ENCODE data around the gene RIN2. TPM values are rescaled to one million over a fixed set of nuclear protein-coding genes. Genes with fewer than 3 reads are reported as not detected.
A peak's percentile ranks its signal among the peaks of the same experiment; 100 is the strongest.

The RIN2 gene
- total RNA-seq, 1 experiment from 2014 or later = 1.5 TPM

DNA sequence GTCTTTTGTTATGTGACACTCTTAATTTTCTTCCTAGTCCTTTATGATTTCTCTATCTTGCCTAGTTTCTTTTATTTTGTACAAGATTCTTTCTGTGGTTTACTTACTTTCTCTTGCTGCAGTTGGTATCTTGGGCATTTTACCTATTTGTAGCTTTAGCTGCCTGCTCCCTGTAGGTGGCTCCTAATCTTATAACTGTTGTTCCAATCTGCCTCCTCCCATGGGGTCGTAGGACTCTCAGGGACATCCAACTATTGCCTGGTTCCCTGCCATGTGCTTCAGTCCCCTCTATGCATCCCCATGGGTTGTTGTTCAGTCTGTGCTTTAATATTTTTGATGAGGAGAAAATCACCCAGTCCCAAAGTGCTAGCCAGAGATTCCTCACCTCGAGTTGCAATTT is 31.4 kb downstream of the RIN2 start:
- ATAC-seq (peak; percentile 52), DNase-seq (ENCODE audit: low read depth, low spot score) (no peak)
- no peak overlapping the region for H3K4me3 ChIP-seq (replicated peaks in 1 of 2; ENCODE audit: low read depth in 1 of 2, low read length in 2 of 2)
- H3K9me3 ChIP-seq (ENCODE audit: control insufficient read depth in 1 of 2, insufficient read depth in 1 of 2, low read depth in 1 of 2, low read length in 2 of 2) = no peaks in the 10 kb centered on the region
- H3K27me3 ChIP-seq (ENCODE audit: insufficient read depth, low read length) = no peaks in the 10 kb centered on the region
- H3K9ac ChIP-seq (ENCODE audit: low read length) = no peak overlapping the region
- H3K36me3 ChIP-seq (ENCODE audit: control insufficient read depth in 1 of 2, insufficient read depth in 2 of 2, low read length in 2 of 2) = no peaks in the 10 kb centered on the region
- no peaks in the 10 kb centered on the region for H3K79me2 ChIP-seq (ENCODE audit: insufficient read depth, low read length)
- H4K20me1 ChIP-seq (ENCODE audit: insufficient read depth) = no peaks in the 10 kb centered on the region
- TF ChIP-seq CTCF (IDR thresholded peaks at IDR 0.05 in 2 of 3, conservative IDR thresholded peaks at IDR 0.05 in 1 of 3; ENCODE audit: borderline replicate concordance in 1 of 3, insufficient read depth in 1 of 3, low read depth in 2 of 3, low read length in 2 of 3) (0 out of 6 replicates have a peak, but pooled peaks of 1 of the 3 experiments have one; percentile 13), EGR1 (IDR thresholded peaks at IDR 0.05; ENCODE audit: low read depth) (no peak), EZH2phosphoT487 (IDR thresholded peaks at IDR 0.05; ENCODE audit: borderline replicate concordance) (no peak), EZH2 (IDR thresholded peaks at IDR 0.05) (no peak), MAX (IDR thresholded peaks at IDR 0.05) (no peak), TCF7L2 (IDR thresholded peaks at IDR 0.05; ENCODE audit: borderline replicate concordance, extremely low read depth, insufficient read depth, insufficient read length) (no peak)
- ChIA-PET POLR2A (no interaction called here), RAD21 (ENCODE audit: low non-redundant PET in 1 of 2, low total read pairs in 2 of 2, uncharacterized antibody in 2 of 2, unreplicated experiment in 2 of 2) (no interaction called here), CTCF (no interaction called here)
- peaks cover 4 to 11% of the 10 kb centered on the region in 2 experiments for H3K4me1 ChIP-seq (ENCODE audit: control insufficient read depth in 1 of 2, insufficient read depth in 2 of 2, low read length in 2 of 2)
- BruUV-seq (replicated peaks) = no TSS peak
- H3K4me2 ChIP-seq (ENCODE audit: low read length) = no peak overlapping the region
- intact Hi-C loops (cut with micrococcal nuclease) = loop anchor here (5.0 to 10.0 kb wide), 4 partner anchors 95 to 775 kb away; partner anchors contain the start of gene NAA20
- H2AFZ ChIP-seq (ENCODE audit: low read depth, low read length, poor library complexity, severe bottlenecking) = no peak overlapping the region
- H3K9me2 ChIP-seq (ENCODE audit: insufficient read depth) = no peaks in the 10 kb centered on the region
- no peak overlapping the region for H3K27ac ChIP-seq (ENCODE audit: low read depth, low read length)

- H2AFZ ChIP-seq (ENCODE audit: low read depth, low read length, poor library complexity, severe bottlenecking) = no peak overlapping the region
- no peaks in the 10 kb centered on the region for H3K4me1 ChIP-seq (ENCODE audit: control insufficient read depth in 1 of 2, insufficient read depth in 2 of 2, low read length in 2 of 2)
- H3K27ac ChIP-seq (ENCODE audit: low read depth, low read length) = no peak overlapping the region
- H3K79me2 ChIP-seq (ENCODE audit: insufficient read depth, low read length) = no peaks in the 10 kb centered on the region
- H3K9me2 ChIP-seq (ENCODE audit: insufficient read depth) = no peaks in the 10 kb centered on the region
- H3K27me3 ChIP-seq (ENCODE audit: insufficient read depth, low read length) = no peaks in the 10 kb centered on the region
- no peaks in the 10 kb centered on the region for H3K9me3 ChIP-seq (ENCODE audit: control insufficient read depth in 1 of 2, insufficient read depth in 1 of 2, low read depth in 1 of 2, low read length in 2 of 2)
- ChIA-PET RAD21 (ENCODE audit: low non-redundant PET in 1 of 2, low total read pairs in 2 of 2, uncharacterized antibody in 2 of 2, unreplicated experiment in 2 of 2) (no interaction called here), POLR2A (no interaction called here), CTCF (no interaction called here)
- H3K9ac ChIP-seq (ENCODE audit: low read length) = no peak overlapping the region
- ATAC-seq (no peak), DNase-seq (ENCODE audit: low read depth, low spot score) (no peak)
- no peak overlapping the region for H3K4me2 ChIP-seq (ENCODE audit: low read length)
- no peak overlapping the region for H3K4me3 ChIP-seq (replicated peaks in 1 of 2; ENCODE audit: low read depth in 1 of 2, low read length in 2 of 2)
- H4K20me1 ChIP-seq (ENCODE audit: insufficient read depth) = no peaks in the 10 kb centered on the region
- no peaks in the 10 kb centered on the region for H3K36me3 ChIP-seq (ENCODE audit: control insufficient read depth in 1 of 2, insufficient read depth in 2 of 2, low read length in 2 of 2)
- intact Hi-C loops (cut with micrococcal nuclease) = no loop called here
- no TSS peak for BruUV-seq (replicated peaks)
- TF ChIP-seq EZH2 (IDR thresholded peaks at IDR 0.05) (no peak), CTCF (IDR thresholded peaks at IDR 0.05 in 2 of 3, conservative IDR thresholded peaks at IDR 0.05 in 1 of 3; ENCODE audit: borderline replicate concordance in 1 of 3, insufficient read depth in 1 of 3, low read depth in 2 of 3, low read length in 2 of 3) (no peak), YY1 (IDR thresholded peaks at IDR 0.05; ENCODE audit: extremely low read depth, insufficient replicate concordance, low read depth, low read length) (no peak), EZH2phosphoT487 (IDR thresholded peaks at IDR 0.05; ENCODE audit: borderline replicate concordance) (no peak), RAD21 (IDR thresholded peaks at IDR 0.05; ENCODE audit: low read depth) (no peak), EGR1 (IDR thresholded peaks at IDR 0.05; ENCODE audit: low read depth) (no peak)
- TF ChIP-seq, protein P1, sequence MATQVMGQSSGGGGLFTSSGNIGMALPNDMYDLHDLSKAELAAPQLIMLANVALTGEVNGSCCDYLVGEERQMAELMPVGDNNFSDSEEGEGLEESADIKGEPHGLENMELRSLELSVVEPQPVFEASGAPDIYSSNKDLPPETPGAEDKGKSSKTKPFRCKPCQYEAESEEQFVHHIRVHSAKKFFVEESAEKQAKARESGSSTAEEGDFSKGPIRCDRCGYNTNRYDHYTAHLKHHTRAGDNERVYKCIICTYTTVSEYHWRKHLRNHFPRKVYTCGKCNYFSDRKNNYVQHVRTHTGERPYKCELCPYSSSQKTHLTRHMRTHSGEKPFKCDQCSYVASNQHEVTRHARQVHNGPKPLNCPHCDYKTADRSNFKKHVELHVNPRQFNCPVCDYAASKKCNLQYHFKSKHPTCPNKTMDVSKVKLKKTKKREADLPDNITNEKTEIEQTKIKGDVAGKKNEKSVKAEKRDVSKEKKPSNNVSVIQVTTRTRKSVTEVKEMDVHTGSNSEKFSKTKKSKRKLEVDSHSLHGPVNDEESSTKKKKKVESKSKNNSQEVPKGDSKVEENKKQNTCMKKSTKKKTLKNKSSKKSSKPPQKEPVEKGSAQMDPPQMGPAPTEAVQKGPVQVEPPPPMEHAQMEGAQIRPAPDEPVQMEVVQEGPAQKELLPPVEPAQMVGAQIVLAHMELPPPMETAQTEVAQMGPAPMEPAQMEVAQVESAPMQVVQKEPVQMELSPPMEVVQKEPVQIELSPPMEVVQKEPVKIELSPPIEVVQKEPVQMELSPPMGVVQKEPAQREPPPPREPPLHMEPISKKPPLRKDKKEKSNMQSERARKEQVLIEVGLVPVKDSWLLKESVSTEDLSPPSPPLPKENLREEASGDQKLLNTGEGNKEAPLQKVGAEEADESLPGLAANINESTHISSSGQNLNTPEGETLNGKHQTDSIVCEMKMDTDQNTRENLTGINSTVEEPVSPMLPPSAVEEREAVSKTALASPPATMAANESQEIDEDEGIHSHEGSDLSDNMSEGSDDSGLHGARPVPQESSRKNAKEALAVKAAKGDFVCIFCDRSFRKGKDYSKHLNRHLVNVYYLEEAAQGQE (IDR thresholded peaks at IDR 0.05; ENCODE audit: low read depth) = no peak
Observed at GRCh38 chr20:19791887-19792286, 33.8 kb downstream of the RIN2 start.

Measured in HCT116 (cell line).